Measurements from ENCODE around the gene RTL5. TPM values are rescaled to one million over a fixed set of nuclear protein-coding genes. Genes with fewer than 3 reads are reported as not detected.

RTL5 gene
- total RNA-seq, 1 experiment from 2014 or later, result 2.5 TPM

DNA sequence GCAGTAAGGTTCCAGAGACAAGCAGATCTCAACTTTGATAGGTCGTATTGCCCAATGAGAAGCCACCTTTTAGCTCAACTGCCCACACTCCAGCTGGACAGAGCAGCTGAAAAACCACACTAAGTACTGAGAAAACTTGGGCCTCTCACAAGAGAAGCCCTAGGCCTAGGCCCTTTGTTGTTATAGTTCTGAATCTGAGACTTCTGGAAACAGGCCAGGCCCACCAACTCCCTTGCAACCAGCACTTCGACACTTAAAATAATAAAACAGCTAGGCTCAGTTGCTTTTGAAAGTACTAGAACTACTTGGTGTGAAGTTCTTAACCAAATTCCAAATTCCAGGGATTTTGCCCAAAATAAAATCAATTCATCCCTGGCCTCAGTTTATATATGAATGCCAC, 13.5 kb upstream of the RTL5 start:
- Histone ChIP-seq H3K9me3 (ENCODE audit: control insufficient read depth in 1 of 2, insufficient read depth in 1 of 2, low read depth in 1 of 2, low read length in 2 of 2) (no peaks in the 10 kb centered on the region), H3K9ac (ENCODE audit: low read length) (no peak overlapping the region), H3K4me1 (ENCODE audit: control insufficient read depth in 1 of 2, insufficient read depth in 2 of 2, low read length in 2 of 2) (no peaks in the 10 kb centered on the region), H3K27me3 (ENCODE audit: insufficient read depth, low read length) (no peaks in the 10 kb centered on the region), H3K4me3 (replicated peaks in 1 of 2; ENCODE audit: low read depth in 1 of 2, low read length in 2 of 2) (no peak overlapping the region), H3K79me2 (ENCODE audit: insufficient read depth, low read length) (no peaks in the 10 kb centered on the region), H3K27ac (ENCODE audit: low read depth, low read length) (no peak overlapping the region), H3K36me3 (ENCODE audit: control insufficient read depth in 1 of 2, insufficient read depth in 2 of 2, low read length in 2 of 2) (no peaks in the 10 kb centered on the region), H4K20me1 (ENCODE audit: insufficient read depth) (no peaks in the 10 kb centered on the region), H3K9me2 (ENCODE audit: insufficient read depth) (no peaks in the 10 kb centered on the region), H3K4me2 (ENCODE audit: low read length) (no peak overlapping the region), H2AFZ (ENCODE audit: low read depth, low read length, poor library complexity, severe bottlenecking) (no peak overlapping the region)
- BruUV-seq (replicated peaks), result no TSS peak
- RAD21 ChIA-PET (ENCODE audit: low non-redundant PET in 1 of 2, low total read pairs in 2 of 2, uncharacterized antibody in 2 of 2, unreplicated experiment in 2 of 2), result no interaction called here
- ATAC-seq (no peak), DNase-seq (ENCODE audit: low read depth, low spot score) (no peak)
- intact Hi-C loops (cut with micrococcal nuclease), result no loop called here
- CTCF ChIA-PET, result no interaction called here
- TF ChIP-seq FOSL1 (IDR thresholded peaks at IDR 0.05; ENCODE audit: low read depth) (no peak), CBX3 (IDR thresholded peaks at IDR 0.05; ENCODE audit: low read depth) (no peak), TCF7L2 (IDR thresholded peaks at IDR 0.05; ENCODE audit: borderline replicate concordance, extremely low read depth, insufficient read depth, insufficient read length) (no peak), RAD21 (IDR thresholded peaks at IDR 0.05; ENCODE audit: low read depth) (no peak), CEBPB (IDR thresholded peaks at IDR 0.05; ENCODE audit: low read depth) (no peak), SP1 (IDR thresholded peaks at IDR 0.05; ENCODE audit: low read depth) (no peak), EGR1 (IDR thresholded peaks at IDR 0.05; ENCODE audit: low read depth) (no peak), SRF (IDR thresholded peaks at IDR 0.05; ENCODE audit: low read depth) (no peak), EZH2phosphoT487 (IDR thresholded peaks at IDR 0.05; ENCODE audit: borderline replicate concordance) (no peak), JUND (IDR thresholded peaks at IDR 0.05) (no peak), POLR2A (IDR thresholded peaks at IDR 0.05; ENCODE audit: borderline replicate concordance, extremely low read depth, insufficient read depth, insufficient read length) (no peak), SIN3A (IDR thresholded peaks at IDR 0.05; ENCODE audit: low read depth) (no peak), YY1 (IDR thresholded peaks at IDR 0.05; ENCODE audit: extremely low read depth, insufficient replicate concordance, low read depth, low read length) (no peak), EZH2 (IDR thresholded peaks at IDR 0.05) (no peak), POLR2AphosphoS5 (IDR thresholded peaks at IDR 0.05; ENCODE audit: low read depth, low read length) (no peak), ZNF274 (IDR thresholded peaks at IDR 0.05; ENCODE audit: low read depth, low read length) (no peak)
- TF ChIP-seq, protein P1, sequence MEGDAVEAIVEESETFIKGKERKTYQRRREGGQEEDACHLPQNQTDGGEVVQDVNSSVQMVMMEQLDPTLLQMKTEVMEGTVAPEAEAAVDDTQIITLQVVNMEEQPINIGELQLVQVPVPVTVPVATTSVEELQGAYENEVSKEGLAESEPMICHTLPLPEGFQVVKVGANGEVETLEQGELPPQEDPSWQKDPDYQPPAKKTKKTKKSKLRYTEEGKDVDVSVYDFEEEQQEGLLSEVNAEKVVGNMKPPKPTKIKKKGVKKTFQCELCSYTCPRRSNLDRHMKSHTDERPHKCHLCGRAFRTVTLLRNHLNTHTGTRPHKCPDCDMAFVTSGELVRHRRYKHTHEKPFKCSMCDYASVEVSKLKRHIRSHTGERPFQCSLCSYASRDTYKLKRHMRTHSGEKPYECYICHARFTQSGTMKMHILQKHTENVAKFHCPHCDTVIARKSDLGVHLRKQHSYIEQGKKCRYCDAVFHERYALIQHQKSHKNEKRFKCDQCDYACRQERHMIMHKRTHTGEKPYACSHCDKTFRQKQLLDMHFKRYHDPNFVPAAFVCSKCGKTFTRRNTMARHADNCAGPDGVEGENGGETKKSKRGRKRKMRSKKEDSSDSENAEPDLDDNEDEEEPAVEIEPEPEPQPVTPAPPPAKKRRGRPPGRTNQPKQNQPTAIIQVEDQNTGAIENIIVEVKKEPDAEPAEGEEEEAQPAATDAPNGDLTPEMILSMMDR (IDR thresholded peaks at IDR 0.05 in 2 of 3, conservative IDR thresholded peaks at IDR 0.05 in 1 of 3; ENCODE audit: borderline replicate concordance in 1 of 3, insufficient read depth in 1 of 3, low read depth in 2 of 3, low read length in 2 of 3), result no peak
- TF ChIP-seq, protein P2, sequence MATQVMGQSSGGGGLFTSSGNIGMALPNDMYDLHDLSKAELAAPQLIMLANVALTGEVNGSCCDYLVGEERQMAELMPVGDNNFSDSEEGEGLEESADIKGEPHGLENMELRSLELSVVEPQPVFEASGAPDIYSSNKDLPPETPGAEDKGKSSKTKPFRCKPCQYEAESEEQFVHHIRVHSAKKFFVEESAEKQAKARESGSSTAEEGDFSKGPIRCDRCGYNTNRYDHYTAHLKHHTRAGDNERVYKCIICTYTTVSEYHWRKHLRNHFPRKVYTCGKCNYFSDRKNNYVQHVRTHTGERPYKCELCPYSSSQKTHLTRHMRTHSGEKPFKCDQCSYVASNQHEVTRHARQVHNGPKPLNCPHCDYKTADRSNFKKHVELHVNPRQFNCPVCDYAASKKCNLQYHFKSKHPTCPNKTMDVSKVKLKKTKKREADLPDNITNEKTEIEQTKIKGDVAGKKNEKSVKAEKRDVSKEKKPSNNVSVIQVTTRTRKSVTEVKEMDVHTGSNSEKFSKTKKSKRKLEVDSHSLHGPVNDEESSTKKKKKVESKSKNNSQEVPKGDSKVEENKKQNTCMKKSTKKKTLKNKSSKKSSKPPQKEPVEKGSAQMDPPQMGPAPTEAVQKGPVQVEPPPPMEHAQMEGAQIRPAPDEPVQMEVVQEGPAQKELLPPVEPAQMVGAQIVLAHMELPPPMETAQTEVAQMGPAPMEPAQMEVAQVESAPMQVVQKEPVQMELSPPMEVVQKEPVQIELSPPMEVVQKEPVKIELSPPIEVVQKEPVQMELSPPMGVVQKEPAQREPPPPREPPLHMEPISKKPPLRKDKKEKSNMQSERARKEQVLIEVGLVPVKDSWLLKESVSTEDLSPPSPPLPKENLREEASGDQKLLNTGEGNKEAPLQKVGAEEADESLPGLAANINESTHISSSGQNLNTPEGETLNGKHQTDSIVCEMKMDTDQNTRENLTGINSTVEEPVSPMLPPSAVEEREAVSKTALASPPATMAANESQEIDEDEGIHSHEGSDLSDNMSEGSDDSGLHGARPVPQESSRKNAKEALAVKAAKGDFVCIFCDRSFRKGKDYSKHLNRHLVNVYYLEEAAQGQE (IDR thresholded peaks at IDR 0.05; ENCODE audit: low read depth), result no peak
- TF ChIP-seq, protein P3, sequence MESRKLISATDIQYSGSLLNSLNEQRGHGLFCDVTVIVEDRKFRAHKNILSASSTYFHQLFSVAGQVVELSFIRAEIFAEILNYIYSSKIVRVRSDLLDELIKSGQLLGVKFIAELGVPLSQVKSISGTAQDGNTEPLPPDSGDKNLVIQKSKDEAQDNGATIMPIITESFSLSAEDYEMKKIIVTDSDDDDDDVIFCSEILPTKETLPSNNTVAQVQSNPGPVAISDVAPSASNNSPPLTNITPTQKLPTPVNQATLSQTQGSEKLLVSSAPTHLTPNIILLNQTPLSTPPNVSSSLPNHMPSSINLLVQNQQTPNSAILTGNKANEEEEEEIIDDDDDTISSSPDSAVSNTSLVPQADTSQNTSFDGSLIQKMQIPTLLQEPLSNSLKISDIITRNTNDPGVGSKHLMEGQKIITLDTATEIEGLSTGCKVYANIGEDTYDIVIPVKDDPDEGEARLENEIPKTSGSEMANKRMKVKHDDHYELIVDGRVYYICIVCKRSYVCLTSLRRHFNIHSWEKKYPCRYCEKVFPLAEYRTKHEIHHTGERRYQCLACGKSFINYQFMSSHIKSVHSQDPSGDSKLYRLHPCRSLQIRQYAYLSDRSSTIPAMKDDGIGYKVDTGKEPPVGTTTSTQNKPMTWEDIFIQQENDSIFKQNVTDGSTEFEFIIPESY (IDR thresholded peaks at IDR 0.05; ENCODE audit: extremely low read depth, insufficient replicate concordance, low read length), result no peak
- TF ChIP-seq, protein P4, sequence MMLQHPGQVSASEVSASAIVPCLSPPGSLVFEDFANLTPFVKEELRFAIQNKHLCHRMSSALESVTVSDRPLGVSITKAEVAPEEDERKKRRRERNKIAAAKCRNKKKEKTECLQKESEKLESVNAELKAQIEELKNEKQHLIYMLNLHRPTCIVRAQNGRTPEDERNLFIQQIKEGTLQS (IDR thresholded peaks at IDR 0.05), result no peak
- POLR2A ChIA-PET, result no interaction called here

Data from HCT116 (cell line).